Neural progenitor cell (in vitro differentiated cells): ENCODE data around the gene ZFPM1. TPM values are rescaled to one million over a fixed set of nuclear protein-coding genes. Genes with fewer than 3 reads are reported as not detected.

Source experiments
- DNase-seq: peaks from one replicate; pipeline ENCODE4 v3.0.0-alpha.2; 2016; ENCODE audit warnings: low spot score
- H2AFZ ChIP-seq: fragments of 200-600 bp; sonication (generic); replicated peaks from 2 replicates; pipeline ENCODE4 v1.6.1; 2016; ENCODE audit warnings: antibody characterized with exemption
- H3F3A ChIP-seq: fragments of 200-600 bp; sonication (generic); 2 replicates; pipeline ENCODE4 v1.6.1; 2016; ENCODE audit warnings: antibody characterized with exemption, low read depth
- H3K27ac ChIP-seq: fragments of 200-600 bp; sonication (generic); 2 replicates; pipeline ENCODE4 v1.5.1; 2016; ENCODE audit warnings: mild to moderate bottlenecking
- H3K27me3 ChIP-seq: fragments of 200-600 bp; sonication (generic); 2 replicates; pipeline ENCODE4 v1.6.1; 2016; ENCODE audit warnings: mild to moderate bottlenecking, moderate library complexity
- H3K36me3 ChIP-seq: fragments of 200-600 bp; sonication (generic); 2 replicates; pipeline ENCODE4 v1.5.1; 2016
- H3K4me1 ChIP-seq: fragments of 200-600 bp; sonication (generic); 2 replicates; pipeline ENCODE4 v1.6.1; 2016; ENCODE audit warnings: mixed run types
- H3K4me2 ChIP-seq: fragments of 200-600 bp; sonication (generic); 2 replicates; pipeline ENCODE4 v1.6.1; 2016
- H3K4me3 ChIP-seq: fragments of 200-600 bp; sonication (generic); 2 replicates; pipeline ENCODE4 v1.5.1; 2016
- H3K79me2 ChIP-seq: fragments of 200-600 bp; sonication (generic); 2 replicates; pipeline ENCODE4 v1.6.1; 2016; ENCODE audit warnings: low read depth
- H3K9ac ChIP-seq: fragments of 200-600 bp; sonication (generic); 2 replicates; pipeline ENCODE4 v1.6.1; 2016
- H3K9me3 ChIP-seq: fragments of 200-600 bp; sonication (generic); 2 replicates; pipeline ENCODE4 v1.5.1; 2016; ENCODE audit warnings: low read depth
- H4K20me1 ChIP-seq: fragments of 200-600 bp; sonication (generic); 2 replicates; pipeline ENCODE4 v1.6.1; 2016; ENCODE audit warnings: low read depth
- H3K27ac Mint-ChIP-seq: 3 replicates; pipeline ENCODE4 v1.8.0; 2021; ENCODE audit warnings: mixed read lengths
- H3K27me3 Mint-ChIP-seq: 2 replicates; pipeline ENCODE4 v1.8.0; 2022; ENCODE audit warnings: low read depth, mild to moderate bottlenecking, inconsistent platforms, moderate library complexity, mixed read lengths; ENCODE audit not compliant: insufficient read depth
- H3K36me3 Mint-ChIP-seq: 3 replicates; pipeline ENCODE4 v1.8.0; 2021; ENCODE audit warnings: mixed read lengths
- H3K4me1 Mint-ChIP-seq: 3 replicates; pipeline ENCODE4 v1.8.0; 2021; ENCODE audit warnings: mixed read lengths
- H3K4me3 Mint-ChIP-seq: 3 replicates; pipeline ENCODE4 v1.8.0; 2021; ENCODE audit warnings: mild to moderate bottlenecking, moderate library complexity, mixed read lengths
- H3K9me3 Mint-ChIP-seq: 3 replicates; pipeline ENCODE4 v1.8.0; 2020; ENCODE audit warnings: mixed read lengths
- EZH2 ChIP-seq: fragments of 200-600 bp; sonication (generic); IDR thresholded peaks from 2 replicates; pipeline ENCODE4 v1.6.1; 2017; ENCODE audit warnings: antibody characterized with exemption, mild to moderate bottlenecking, moderate library complexity
- EZH2phosphoT487 ChIP-seq: fragments of 200-600 bp; sonication (generic); IDR thresholded peaks from 2 replicates; pipeline ENCODE4 v1.6.1; 2017; ENCODE audit warnings: antibody characterized with exemption
- total RNA-seq: library from RNA; depleted of rRNA; stranded (reverse); fragments of >200 nt; gene quantifications from 2 replicates; pipeline ENCODE4 v1.2.3, GENCODE V29; 2015; ENCODE audit warnings: low replicate concordance
- TF ChIP-seq, protein P1 (sequence below): fragments of 200-600 bp; sonication (generic); IDR thresholded peaks from 2 replicates; pipeline ENCODE4 v1.5.1; 2017; ENCODE audit warnings: antibody characterized with exemption, mild to moderate bottlenecking

The ZFPM1 gene
- total RNA-seq, 1 donor from 2014 or later, result 0.36 TPM

DNA sequence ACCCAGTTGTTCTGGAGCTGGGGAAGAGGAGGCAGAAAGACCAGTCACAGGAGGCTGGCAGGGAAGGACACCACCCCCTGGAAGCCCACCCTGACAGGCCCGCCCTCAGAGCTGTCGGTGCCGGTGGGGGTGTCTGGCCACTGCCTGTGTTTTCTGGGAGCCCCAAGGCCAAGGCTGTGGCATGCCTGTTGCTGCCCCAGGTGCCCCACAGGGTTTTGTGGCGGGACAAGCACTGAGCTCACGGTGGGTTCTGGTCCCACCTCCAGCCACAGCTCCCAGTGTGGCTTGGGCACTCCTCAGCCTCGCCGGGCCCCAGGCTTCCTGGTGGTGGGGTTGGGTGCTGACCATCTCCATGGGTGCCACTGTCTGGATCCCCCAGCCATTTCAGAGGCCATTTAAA is 58.0 kb downstream of the ZFPM1 start:
- Histone ChIP-seq H2AFZ (no peak overlapping the region), H3K27me3 (no peaks in the 10 kb centered on the region), H3K27ac (no peak overlapping the region), H4K20me1 (no peaks in the 10 kb centered on the region), H3K4me1 (peaks cover 13% of the 10 kb centered on the region), H3K36me3 (no peaks in the 10 kb centered on the region), H3F3A (peaks cover 5% of the 10 kb centered on the region), H3K9me3 (no peaks in the 10 kb centered on the region), H3K9ac (no peak overlapping the region), H3K4me3 (no peak overlapping the region), H3K79me2 (no peaks in the 10 kb centered on the region), H3K4me2 (no peak overlapping the region)
- Mint-ChIP-seq H3K9me3 (no peaks in the 10 kb centered on the region), H3K36me3 (no peaks in the 10 kb centered on the region), H3K4me3 (no peak overlapping the region), H3K4me1 (peaks cover 26% of the 10 kb centered on the region), H3K27me3 (peaks cover 4% of the 10 kb centered on the region), H3K27ac (peak overlapping the region; percentile 21)
- DNase-seq, result no peak
- TF ChIP-seq EZH2phosphoT487, result no peak
- TF ChIP-seq EZH2, result no peak
- TF ChIP-seq, protein P1, sequence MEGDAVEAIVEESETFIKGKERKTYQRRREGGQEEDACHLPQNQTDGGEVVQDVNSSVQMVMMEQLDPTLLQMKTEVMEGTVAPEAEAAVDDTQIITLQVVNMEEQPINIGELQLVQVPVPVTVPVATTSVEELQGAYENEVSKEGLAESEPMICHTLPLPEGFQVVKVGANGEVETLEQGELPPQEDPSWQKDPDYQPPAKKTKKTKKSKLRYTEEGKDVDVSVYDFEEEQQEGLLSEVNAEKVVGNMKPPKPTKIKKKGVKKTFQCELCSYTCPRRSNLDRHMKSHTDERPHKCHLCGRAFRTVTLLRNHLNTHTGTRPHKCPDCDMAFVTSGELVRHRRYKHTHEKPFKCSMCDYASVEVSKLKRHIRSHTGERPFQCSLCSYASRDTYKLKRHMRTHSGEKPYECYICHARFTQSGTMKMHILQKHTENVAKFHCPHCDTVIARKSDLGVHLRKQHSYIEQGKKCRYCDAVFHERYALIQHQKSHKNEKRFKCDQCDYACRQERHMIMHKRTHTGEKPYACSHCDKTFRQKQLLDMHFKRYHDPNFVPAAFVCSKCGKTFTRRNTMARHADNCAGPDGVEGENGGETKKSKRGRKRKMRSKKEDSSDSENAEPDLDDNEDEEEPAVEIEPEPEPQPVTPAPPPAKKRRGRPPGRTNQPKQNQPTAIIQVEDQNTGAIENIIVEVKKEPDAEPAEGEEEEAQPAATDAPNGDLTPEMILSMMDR, result no peak

DNA sequence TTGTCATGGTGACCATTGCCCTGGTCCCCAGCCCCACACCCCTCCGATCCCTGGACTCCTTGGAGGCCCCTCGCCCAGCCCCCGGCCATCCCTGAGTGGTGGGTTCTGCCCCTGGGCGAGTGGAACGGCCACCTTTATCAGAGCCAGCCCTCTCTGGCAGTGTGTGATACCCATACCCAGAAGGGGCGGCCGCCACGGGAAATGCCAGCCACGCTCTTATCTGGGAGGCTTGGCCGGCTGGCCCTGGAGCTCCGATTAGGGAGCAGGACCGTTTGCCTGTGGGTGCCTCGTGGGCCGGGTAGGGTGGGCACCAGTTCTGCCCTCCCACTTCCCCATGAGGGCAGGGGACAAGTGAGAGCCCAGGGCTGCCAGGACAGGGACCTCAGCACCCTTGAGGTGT is 58.8 kb downstream of the ZFPM1 start:
- H3K36me3 ChIP-seq, result no peaks in the 10 kb centered on the region
- H3K79me2 ChIP-seq, result no peaks in the 10 kb centered on the region
- H3K9ac ChIP-seq, result no peak overlapping the region
- TF ChIP-seq, protein P1, result no peak
- no peak for TF ChIP-seq EZH2
- no peak overlapping the region for H3K4me3 Mint-ChIP-seq
- H3F3A ChIP-seq, result peaks cover 5% of the 10 kb centered on the region
- peaks cover 3% of the 10 kb centered on the region for H3K36me3 Mint-ChIP-seq
- H3K4me1 Mint-ChIP-seq, result peaks cover 29% of the 10 kb centered on the region
- no peaks in the 10 kb centered on the region for H3K9me3 ChIP-seq
- H3K27me3 ChIP-seq, result no peaks in the 10 kb centered on the region
- DNase-seq, result no peak
- no peak overlapping the region for H3K4me3 ChIP-seq
- H3K4me1 ChIP-seq, result peaks cover 20% of the 10 kb centered on the region
- H3K27ac Mint-ChIP-seq, result no peak overlapping the region
- no peaks in the 10 kb centered on the region for H3K9me3 Mint-ChIP-seq
- H3K27me3 Mint-ChIP-seq, result peaks cover 6% of the 10 kb centered on the region
- H3K27ac ChIP-seq, result no peak overlapping the region
- no peak overlapping the region for H3K4me2 ChIP-seq
- H4K20me1 ChIP-seq, result no peaks in the 10 kb centered on the region
- no peak overlapping the region for H2AFZ ChIP-seq

DNA sequence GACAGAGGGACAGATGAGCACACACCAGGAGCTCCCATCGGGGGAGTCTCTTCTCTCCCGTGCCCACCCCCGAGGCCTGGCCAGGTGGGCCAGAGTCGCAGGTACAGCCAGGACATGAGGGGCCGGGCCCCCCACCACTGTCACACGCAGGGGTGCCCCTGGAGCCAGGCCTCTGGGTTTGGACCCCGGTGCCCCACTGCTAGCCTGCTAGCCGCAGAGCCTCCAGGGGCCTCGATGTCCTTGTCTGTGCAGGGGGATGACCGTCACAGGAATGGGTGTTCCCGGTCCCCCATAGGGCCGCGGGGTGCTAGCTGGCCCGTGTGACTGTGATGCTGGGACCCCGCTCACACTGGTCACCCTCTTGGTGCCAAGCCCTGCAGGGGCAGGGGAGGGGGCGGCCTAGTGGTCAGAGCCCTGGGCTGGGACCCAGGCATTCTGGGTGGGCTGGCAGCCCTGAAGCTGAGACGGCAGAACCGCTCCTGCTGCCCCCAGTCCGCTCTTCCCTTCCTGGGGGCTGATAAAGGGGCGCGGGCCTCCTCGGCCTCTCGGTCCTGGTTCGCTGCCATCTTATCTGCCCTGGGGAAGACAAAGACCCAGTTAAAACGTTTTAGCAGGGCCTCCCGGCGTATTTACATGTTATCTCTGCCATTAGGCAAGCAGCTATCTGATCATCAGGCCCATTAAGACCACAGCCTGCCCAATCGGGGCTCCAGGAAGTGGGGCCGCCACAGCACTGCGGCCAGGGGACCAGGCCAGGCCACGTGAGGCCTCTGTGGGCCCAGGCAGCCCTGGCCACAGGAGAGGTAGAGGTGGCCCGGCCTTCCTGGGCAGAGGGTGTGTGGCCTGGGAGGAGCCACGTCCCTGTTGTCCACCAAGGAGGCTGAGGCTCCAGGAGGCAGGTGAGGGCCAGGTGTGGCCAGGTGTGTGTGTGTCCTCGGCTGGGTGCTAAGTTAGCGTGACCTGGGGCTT is 59.9 kb downstream of the ZFPM1 start:
- Histone ChIP-seq H2AFZ (no peak overlapping the region), H3K9me3 (no peaks in the 10 kb centered on the region), H3K27me3 (no peaks in the 10 kb centered on the region), H3K4me3 (no peak overlapping the region), H3K27ac (no peak overlapping the region), H3K36me3 (no peaks in the 10 kb centered on the region), H3K9ac (no peak overlapping the region), H3K4me1 (peaks cover 20% of the 10 kb centered on the region), H3F3A (peaks cover 5% of the 10 kb centered on the region), H4K20me1 (no peaks in the 10 kb centered on the region), H3K79me2 (no peaks in the 10 kb centered on the region), H3K4me2 (no peak overlapping the region)
- H3K36me3 Mint-ChIP-seq, result peaks cover 6% of the 10 kb centered on the region
- no peak for DNase-seq
- TF ChIP-seq, protein P1, result no peak
- no peak for TF ChIP-seq EZH2
- TF ChIP-seq EZH2phosphoT487, result no peak
- H3K9me3 Mint-ChIP-seq, result no peaks in the 10 kb centered on the region
- H3K4me1 Mint-ChIP-seq, result peaks cover 29% of the 10 kb centered on the region
- H3K4me3 Mint-ChIP-seq, result no peak overlapping the region
- H3K27me3 Mint-ChIP-seq, result peaks cover 6% of the 10 kb centered on the region
- H3K27ac Mint-ChIP-seq, result no peak overlapping the region
